ENCODE data around the gene FTH1. TPM values are rescaled to one million over a fixed set of nuclear protein-coding genes. Genes with fewer than 3 reads are reported as not detected.

The FTH1 gene
- total and polyA plus RNA-seq, 4 donors: 592 to 4,630 (median 2,175) TPM

GRCh38 chr11:61976420-61976800 lies 9.0 kb upstream of the FTH1 start:
- Histone ChIP-seq H3K36me3 (ENCODE audit: control insufficient read depth in 4 of 4, insufficient read depth in 3 of 4, low read depth in 1 of 4, low read length in 3 of 4) (no peaks in the 10 kb centered on the region), H3K4me3 (ENCODE audit: low read depth in 1 of 3, low read length in 3 of 3) (peak overlapping the region; percentile 54 to 80 (median 73)), H3K9me3 (ENCODE audit: control insufficient read depth in 4 of 4, low read length in 3 of 4) (no peaks in the 10 kb centered on the region), H3K9ac (ENCODE audit: low read depth in 1 of 2, low read length in 2 of 2) (peak overlapping the region; percentile 83 to 96), H3K4me1 (ENCODE audit: control insufficient read depth in 4 of 4, insufficient read depth in 4 of 4, low read length in 3 of 4) (peaks cover 24 to 86% (median 61%) of the 10 kb centered on the region in 4 donors), H3K27me3 (ENCODE audit: control insufficient read depth in 4 of 4, insufficient read depth in 4 of 4, low read length in 3 of 4) (no peaks in the 10 kb centered on the region), H3K27ac (ENCODE audit: low read depth in 1 of 2, low read length in 2 of 2) (peak overlapping the region; percentile 89 to 92)
- TF ChIP-seq GABPA (IDR thresholded peaks at IDR 0.05 in 1 of 2, conservative IDR thresholded peaks at IDR 0.05 in 1 of 2) (no peak), HNF4G (IDR thresholded peaks at IDR 0.05) (no peak), YY1 (IDR thresholded peaks at IDR 0.05) (no peak), FOXA2 (IDR thresholded peaks at IDR 0.05) (no peak), TAF1 (conservative IDR thresholded peaks at IDR 0.05) (no peak), HNF4A (conservative IDR thresholded peaks at IDR 0.05) (no peak), ATF3 (IDR thresholded peaks at IDR 0.05) (no peak), RAD21 (IDR thresholded peaks at IDR 0.05) (no peak), MAX (IDR thresholded peaks at IDR 0.05) (no peak), EGR1 (IDR thresholded peaks at IDR 0.05; ENCODE audit: low read depth in 2 of 2) (no peak), CTCF (IDR thresholded peaks at IDR 0.05; ENCODE audit: low read depth, low read length, missing input control) (no peak), SP1 (IDR thresholded peaks at IDR 0.05) (no peak), REST (IDR thresholded peaks at IDR 0.05) (no peak), JUND (IDR thresholded peaks at IDR 0.05) (no peak), ZBTB33 (IDR thresholded peaks at IDR 0.05) (no peak), RXRA (IDR thresholded peaks at IDR 0.05) (no peak), NR2F2 (IDR thresholded peaks at IDR 0.05) (no peak)
- 37% methylated on average over 8 of the region's 8 CpGs for WGBS
- DNase-seq (ENCODE audit: low spot score): no peak
